Measurements from ENCODE around the gene IST1. TPM values are rescaled to one million over a fixed set of nuclear protein-coding genes. Genes with fewer than 3 reads are reported as not detected.

Gene IST1
- total RNA-seq, 1 donor from 2014 or later = 157 TPM

DNA sequence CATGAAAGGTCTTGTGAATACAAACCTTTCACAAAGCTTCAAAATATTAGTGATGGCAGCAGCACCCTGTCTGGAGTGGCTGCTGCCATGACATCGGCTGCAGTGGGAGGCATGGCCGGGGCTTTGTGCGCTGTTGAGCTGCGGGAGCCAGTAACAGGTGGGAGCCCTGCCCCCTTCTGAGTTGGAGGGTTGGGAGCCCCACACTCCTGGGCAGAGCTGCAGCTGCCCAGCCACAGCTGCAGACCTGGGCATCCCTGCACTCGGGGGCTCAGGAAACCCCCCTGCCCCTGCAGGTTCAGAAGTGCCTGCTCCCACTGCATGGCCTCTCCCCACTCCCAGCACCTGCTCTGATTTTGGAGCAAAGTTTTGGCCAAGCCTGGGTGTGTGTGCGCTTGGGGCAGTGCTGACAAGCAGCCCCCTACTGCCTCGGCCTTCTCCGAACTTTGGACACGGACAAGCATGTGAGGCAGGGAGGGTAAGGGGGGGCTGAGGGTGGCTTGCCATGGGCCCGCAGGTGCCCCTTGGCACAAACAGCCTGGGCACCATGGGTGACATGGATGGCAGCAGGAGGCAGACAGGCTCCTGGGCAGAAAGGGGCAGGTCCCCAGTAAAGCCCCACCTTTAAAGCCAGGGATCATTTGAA lies 42.7 kb downstream of the IST1 start:
- H3K27me3 ChIP-seq (ENCODE audit: control insufficient read depth, insufficient read depth, low read length) = no peaks in the 10 kb centered on the region
- DNase-seq (ENCODE audit: low read depth) (no peak), FAIRE-seq (no peak)
- TF ChIP-seq CTCF (IDR thresholded peaks at IDR 0.05; ENCODE audit: insufficient read depth, low read length, severe bottlenecking) = no peak
- H3K36me3 ChIP-seq (ENCODE audit: control insufficient read depth, insufficient read depth, low read length) = no peaks in the 10 kb centered on the region
- H3K4me3 ChIP-seq (ENCODE audit: low read depth, low read length) = no peak overlapping the region

DNA sequence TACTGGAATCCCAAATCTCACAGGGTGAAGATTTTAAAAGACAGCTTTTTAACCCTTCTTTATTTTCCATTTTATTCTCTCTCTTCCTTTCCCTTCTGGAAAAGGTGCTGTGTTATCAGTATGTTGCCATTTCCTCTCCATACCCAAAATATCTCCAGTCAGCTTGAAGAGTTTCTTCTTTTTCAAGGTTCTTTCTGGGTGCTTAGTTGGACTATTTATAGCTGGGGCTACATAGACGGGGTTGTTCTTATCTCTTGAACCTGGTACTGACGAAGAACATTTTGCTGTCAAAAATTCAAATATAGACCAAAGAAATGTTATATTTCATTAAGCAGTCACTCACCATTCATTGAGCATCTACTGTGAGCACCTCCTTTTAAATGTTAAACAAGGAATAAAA lies 48.6 kb downstream of the IST1 start:
- FAIRE-seq = no peak
- no peak overlapping the region for H3K4me3 ChIP-seq (ENCODE audit: low read depth, low read length)
- no peaks in the 10 kb centered on the region for H3K36me3 ChIP-seq (ENCODE audit: control insufficient read depth, insufficient read depth, low read length)
- DNase-seq (ENCODE audit: low read depth) = no peak
- no peak for TF ChIP-seq CTCF (IDR thresholded peaks at IDR 0.05; ENCODE audit: insufficient read depth, low read length, severe bottlenecking)
- no peaks in the 10 kb centered on the region for H3K27me3 ChIP-seq (ENCODE audit: control insufficient read depth, insufficient read depth, low read length)

- Histone ChIP-seq H3K36me3 (ENCODE audit: control insufficient read depth, insufficient read depth, low read length) (no peaks in the 10 kb centered on the region), H3K4me3 (ENCODE audit: low read depth, low read length) (no peak overlapping the region), H3K27me3 (ENCODE audit: control insufficient read depth, insufficient read depth, low read length) (no peaks in the 10 kb centered on the region)
- DNase-seq (ENCODE audit: low read depth) (no peak), FAIRE-seq (no peak)
- TF ChIP-seq CTCF (IDR thresholded peaks at IDR 0.05; ENCODE audit: insufficient read depth, low read length, severe bottlenecking) = no peak
Measured at GRCh38 chr16:71945616-71946015, 50.3 kb downstream of the IST1 start.

- TF ChIP-seq CTCF (IDR thresholded peaks at IDR 0.05; ENCODE audit: insufficient read depth, low read length, severe bottlenecking) = no peak
- FAIRE-seq = no peak
- no peak for DNase-seq (ENCODE audit: low read depth)
Measured at GRCh38 chr16:71952825-71953224, 57.5 kb downstream of the IST1 start.

DNA sequence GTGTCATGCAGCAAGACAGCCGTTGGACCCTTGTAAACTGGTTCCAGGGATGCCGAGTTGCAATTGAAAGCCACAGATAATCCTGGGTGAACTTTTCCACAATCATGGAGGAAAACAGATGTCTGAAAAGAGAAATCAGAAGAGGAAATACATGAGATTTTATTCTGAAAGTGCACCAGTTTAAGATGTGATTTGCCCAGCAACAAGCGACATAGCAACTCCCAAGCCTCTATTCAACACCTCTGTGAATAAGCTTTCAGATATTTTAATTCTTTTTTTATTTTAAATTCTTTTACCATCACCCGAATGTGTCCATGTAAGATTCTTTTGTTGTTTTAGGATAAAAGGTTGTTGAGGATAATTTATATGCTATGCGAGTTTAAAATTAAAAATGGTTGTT lies 58.8 kb downstream of the IST1 start:
- DNase-seq (ENCODE audit: low read depth) = no peak
- H3K36me3 ChIP-seq (ENCODE audit: control insufficient read depth, insufficient read depth, low read length) = no peaks in the 10 kb centered on the region
- no peak for FAIRE-seq
- TF ChIP-seq CTCF (IDR thresholded peaks at IDR 0.05; ENCODE audit: insufficient read depth, low read length, severe bottlenecking) = no peak
- H3K4me3 ChIP-seq (ENCODE audit: low read depth, low read length) = no peak overlapping the region
- no peaks in the 10 kb centered on the region for H3K27me3 ChIP-seq (ENCODE audit: control insufficient read depth, insufficient read depth, low read length)

More at GRCh38 chr16:71952825-71953224, 57.5 kb downstream of the IST1 start:
- Histone ChIP-seq H3K27me3 (ENCODE audit: control insufficient read depth, insufficient read depth, low read length) (no peaks in the 10 kb centered on the region), H3K4me3 (ENCODE audit: low read depth, low read length) (no peak overlapping the region), H3K36me3 (ENCODE audit: control insufficient read depth, insufficient read depth, low read length) (no peaks in the 10 kb centered on the region)

DNA sequence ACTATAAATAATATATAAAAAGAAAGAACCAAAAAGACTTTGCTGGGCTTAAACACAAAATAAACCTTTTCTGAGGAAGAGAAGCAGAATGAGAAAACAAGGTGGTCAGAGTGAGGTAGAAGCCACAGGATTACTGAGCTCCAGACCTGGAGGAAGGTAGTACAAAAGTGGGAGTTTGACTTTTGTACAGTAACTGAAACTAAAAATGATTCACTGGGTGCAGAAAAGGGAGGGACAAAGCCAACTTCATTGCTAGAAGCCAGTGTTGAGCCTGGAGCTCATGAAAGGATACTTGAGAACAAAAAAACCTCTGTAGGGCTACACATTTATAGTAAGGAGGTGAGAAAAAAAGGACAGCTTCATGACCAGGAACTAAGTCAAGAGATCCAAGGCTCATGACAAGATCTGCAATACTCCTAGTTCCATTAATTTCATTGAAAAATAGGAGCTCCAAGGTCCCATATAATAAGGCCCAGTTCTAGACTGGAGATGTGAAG lies 59.4 kb downstream of the IST1 start:
- FAIRE-seq = no peak
- no peak for DNase-seq (ENCODE audit: low read depth)

More for the DNA sequence above, 59.4 kb downstream of the IST1 start:
- H3K36me3 ChIP-seq (ENCODE audit: control insufficient read depth, insufficient read depth, low read length) = no peaks in the 10 kb centered on the region
- no peak for TF ChIP-seq CTCF (IDR thresholded peaks at IDR 0.05; ENCODE audit: insufficient read depth, low read length, severe bottlenecking)
- no peak overlapping the region for H3K4me3 ChIP-seq (ENCODE audit: low read depth, low read length)
- no peaks in the 10 kb centered on the region for H3K27me3 ChIP-seq (ENCODE audit: control insufficient read depth, insufficient read depth, low read length)

All from bronchial epithelial cell (primary cell).